DOHH2 (cell line): ENCODE measurements around the gene FAM81A.

Experiments used
- CTCF ChIP-seq: fragments of 200-600 bp; sonication (generic); IDR thresholded peaks from one replicate; pipeline ENCODE4 v1.5.1; 2014; ENCODE audit warnings: antibody characterized with exemption, mild to moderate bottlenecking, low read depth, low read length; ENCODE audit not compliant: poor library complexity, severe bottlenecking
- EZH2phosphoT487 ChIP-seq: fragments of 200-600 bp; sonication (generic); IDR thresholded peaks from 2 replicates; pipeline ENCODE4 v1.6.1; 2017; ENCODE audit warnings: borderline replicate concordance, mild to moderate bottlenecking, antibody characterized with exemption, low read length, moderate library complexity, mixed read lengths

GRCh38 chr15:59457103-59457502 is 19.1 kb downstream of the FAM81A start:
- TF ChIP-seq CTCF (no peak), EZH2phosphoT487 (no peak)
